Measurements from ENCODE around the gene RASGRF2. TPM values are rescaled to one million over a fixed set of nuclear protein-coding genes. Genes with fewer than 3 reads are reported as not detected.
A peak's percentile ranks its signal among the peaks of the same experiment; 100 is the strongest.

Gene RASGRF2
- total RNA-seq, 4 donors from 2014 or later, result 3.3 to 26.4 (median 12.3) TPM

DNA sequence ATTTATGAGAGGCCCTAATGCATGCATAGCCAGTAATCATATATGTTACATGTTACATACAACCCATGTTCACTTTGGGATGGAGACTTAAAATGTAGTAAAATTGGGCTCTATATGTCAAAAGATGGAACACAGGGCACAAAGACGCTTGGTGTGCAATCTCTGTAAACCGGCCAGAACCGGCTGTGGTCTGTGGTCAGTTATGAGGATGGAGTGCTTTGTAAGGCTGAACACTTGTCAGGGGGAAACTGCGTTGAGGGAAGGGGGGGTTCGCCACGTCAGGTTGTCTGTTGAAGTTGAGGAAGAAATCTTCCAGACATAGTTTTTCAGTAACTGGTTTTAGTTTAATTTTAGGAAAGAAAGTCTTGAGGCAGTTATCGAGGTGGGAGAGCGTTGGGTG, 270.3 kb downstream of the RASGRF2 start:
- Histone ChIP-seq H3K27ac (no peak overlapping the region), H3K4me1 (peaks cover 6 to 11% of the 10 kb centered on the region in 2 donors), H3K27me3 (no peaks in the 10 kb centered on the region), H3K4me3 (no peak overlapping the region), H3K9me3 (no peaks in the 10 kb centered on the region), H3K36me3 (no peaks in the 10 kb centered on the region)
- no peak for DNase-seq
- TF ChIP-seq POLR2A (IDR thresholded peaks at IDR 0.05), result no peak
- TF ChIP-seq, protein P1, sequence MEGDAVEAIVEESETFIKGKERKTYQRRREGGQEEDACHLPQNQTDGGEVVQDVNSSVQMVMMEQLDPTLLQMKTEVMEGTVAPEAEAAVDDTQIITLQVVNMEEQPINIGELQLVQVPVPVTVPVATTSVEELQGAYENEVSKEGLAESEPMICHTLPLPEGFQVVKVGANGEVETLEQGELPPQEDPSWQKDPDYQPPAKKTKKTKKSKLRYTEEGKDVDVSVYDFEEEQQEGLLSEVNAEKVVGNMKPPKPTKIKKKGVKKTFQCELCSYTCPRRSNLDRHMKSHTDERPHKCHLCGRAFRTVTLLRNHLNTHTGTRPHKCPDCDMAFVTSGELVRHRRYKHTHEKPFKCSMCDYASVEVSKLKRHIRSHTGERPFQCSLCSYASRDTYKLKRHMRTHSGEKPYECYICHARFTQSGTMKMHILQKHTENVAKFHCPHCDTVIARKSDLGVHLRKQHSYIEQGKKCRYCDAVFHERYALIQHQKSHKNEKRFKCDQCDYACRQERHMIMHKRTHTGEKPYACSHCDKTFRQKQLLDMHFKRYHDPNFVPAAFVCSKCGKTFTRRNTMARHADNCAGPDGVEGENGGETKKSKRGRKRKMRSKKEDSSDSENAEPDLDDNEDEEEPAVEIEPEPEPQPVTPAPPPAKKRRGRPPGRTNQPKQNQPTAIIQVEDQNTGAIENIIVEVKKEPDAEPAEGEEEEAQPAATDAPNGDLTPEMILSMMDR (IDR thresholded peaks at IDR 0.05), result no peak
- intact Hi-C loops (cut with DNase I; ENCODE audit: low total_unique reads), result no loop called here

DNA sequence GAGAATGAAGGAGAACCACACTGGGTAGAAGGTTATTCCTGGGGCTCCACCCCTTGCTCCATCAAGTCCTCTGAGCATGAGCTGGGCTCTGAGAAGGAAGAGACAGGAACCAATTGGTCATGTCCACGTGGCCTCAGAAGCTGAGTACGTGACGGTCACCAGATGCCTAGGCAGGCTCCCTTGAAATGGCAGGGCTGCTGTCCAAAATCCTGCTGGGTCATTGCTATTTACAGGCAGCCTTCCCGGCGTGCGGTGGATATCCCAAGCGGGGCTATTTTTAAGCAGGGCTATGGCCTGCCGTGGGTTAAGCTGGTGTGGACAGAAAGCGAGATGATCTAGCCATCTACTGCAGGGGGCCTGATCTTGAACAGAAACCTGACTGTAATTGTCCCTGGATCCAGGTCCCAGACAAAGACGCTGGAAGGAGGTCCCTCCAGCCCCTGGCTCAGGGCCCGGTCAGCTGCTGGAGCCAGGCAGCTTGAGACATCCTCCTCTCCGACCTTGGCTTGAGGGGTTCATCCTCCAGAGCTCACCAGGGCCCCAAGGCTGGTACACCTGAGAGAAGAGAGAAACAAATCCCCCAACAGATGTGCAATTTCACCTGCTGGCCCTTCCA, 272.4 kb downstream of the RASGRF2 start:
- H3K9me3 ChIP-seq, result no peaks in the 10 kb centered on the region
- peak; percentile 57 to 66 for DNase-seq
- H3K27me3 ChIP-seq, result no peaks in the 10 kb centered on the region
- H3K4me3 ChIP-seq, result peak overlapping the region; percentile 29 to 36
- intact Hi-C loops (cut with DNase I; ENCODE audit: low total_unique reads), result no loop called here
- H3K36me3 ChIP-seq, result no peaks in the 10 kb centered on the region
- H3K27ac ChIP-seq, result peak overlapping the region; percentile 73 to 76
- peaks cover 11 to 12% of the 10 kb centered on the region in 2 donors for H3K4me1 ChIP-seq
- no peak for TF ChIP-seq POLR2A (IDR thresholded peaks at IDR 0.05)
- TF ChIP-seq, protein P1 (IDR thresholded peaks at IDR 0.05), result no peak

DNA sequence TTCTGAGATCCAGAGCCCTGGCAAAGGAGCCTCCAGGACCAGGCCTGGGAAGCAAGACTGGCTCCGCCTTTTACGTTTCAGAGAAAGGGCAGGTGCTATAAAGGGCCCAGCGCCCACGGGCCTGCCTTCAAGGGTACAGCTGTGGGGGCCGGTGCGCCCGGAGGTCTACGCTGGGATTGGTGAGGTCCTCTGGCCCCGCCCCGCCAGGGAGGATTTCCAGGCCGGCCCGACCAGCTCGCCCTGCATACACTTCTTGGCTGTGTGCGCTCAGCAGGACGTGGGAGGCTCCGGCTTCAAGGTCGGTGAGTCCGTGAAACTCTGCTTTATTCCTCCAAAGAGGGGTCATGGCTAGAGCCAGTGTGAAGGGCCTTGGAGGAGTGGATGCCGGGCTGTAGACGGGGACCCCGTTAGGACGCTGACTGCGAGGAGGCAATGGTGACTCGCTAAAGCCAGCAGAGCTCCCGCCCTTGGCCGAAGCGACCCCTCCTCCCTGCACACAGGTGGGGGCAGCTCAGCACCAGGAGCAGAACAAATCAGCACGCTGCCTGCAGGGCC, 273.0 kb downstream of the RASGRF2 start, which contains the start of gene CKMT2:
Gene CKMT2 (plus strand): TSS at position 243 of the 555 bp plus-strand sequence. CDS start 17,811 bp downstream, outside the sequence.
- Histone ChIP-seq H3K27me3 (no peaks in the 10 kb centered on the region), H3K27ac (peak within 1 kb of the TSS; percentile 73 to 76), H3K4me3 (peak within 1 kb of the TSS; percentile 29 to 36), H3K36me3 (no peaks in the 10 kb centered on the region), H3K9me3 (no peaks in the 10 kb centered on the region), H3K4me1 (peaks cover 11 to 12% of the 10 kb centered on the region in 2 donors)
- peak; percentile 76 to 81 for DNase-seq
- TF ChIP-seq, protein P1 (IDR thresholded peaks at IDR 0.05), result no peak
- TF ChIP-seq POLR2A (IDR thresholded peaks at IDR 0.05), result peak; percentile 17 to 34
- intact Hi-C loops (cut with DNase I; ENCODE audit: low total_unique reads), result no loop called here

DNA sequence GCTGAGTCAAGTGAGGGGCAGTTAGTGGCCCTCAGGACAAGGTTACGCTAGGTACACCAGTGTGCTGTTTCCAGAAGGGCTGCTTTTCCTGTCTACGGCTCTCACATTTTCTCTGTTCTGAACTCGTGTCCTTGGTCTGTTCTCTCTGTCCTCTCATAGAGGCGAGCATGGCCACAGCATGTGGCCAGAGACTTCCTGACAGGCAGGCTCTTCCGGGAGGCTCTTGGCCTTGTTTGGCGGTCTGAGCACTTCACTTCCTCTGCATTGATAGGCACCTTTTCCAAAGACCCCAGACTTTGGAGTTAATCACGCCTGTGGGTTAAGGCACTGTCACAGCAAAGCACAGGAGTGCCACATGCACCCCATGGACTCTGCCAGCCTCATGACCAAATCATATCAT, 274.1 kb downstream of the RASGRF2 start:
- no peak for DNase-seq
- TF ChIP-seq, protein P1 (IDR thresholded peaks at IDR 0.05), result no peak
- no peak for TF ChIP-seq POLR2A (IDR thresholded peaks at IDR 0.05)
- intact Hi-C loops (cut with DNase I; ENCODE audit: low total_unique reads), result no loop called here
- no peaks in the 10 kb centered on the region for H3K9me3 ChIP-seq
- H3K36me3 ChIP-seq, result no peaks in the 10 kb centered on the region
- no peaks in the 10 kb centered on the region for H3K27me3 ChIP-seq
- H3K27ac ChIP-seq, result peak overlapping the region; percentile 73 to 76
- H3K4me3 ChIP-seq, result no peak overlapping the region
- peaks cover 11 to 12% of the 10 kb centered on the region in 2 donors for H3K4me1 ChIP-seq

DNA sequence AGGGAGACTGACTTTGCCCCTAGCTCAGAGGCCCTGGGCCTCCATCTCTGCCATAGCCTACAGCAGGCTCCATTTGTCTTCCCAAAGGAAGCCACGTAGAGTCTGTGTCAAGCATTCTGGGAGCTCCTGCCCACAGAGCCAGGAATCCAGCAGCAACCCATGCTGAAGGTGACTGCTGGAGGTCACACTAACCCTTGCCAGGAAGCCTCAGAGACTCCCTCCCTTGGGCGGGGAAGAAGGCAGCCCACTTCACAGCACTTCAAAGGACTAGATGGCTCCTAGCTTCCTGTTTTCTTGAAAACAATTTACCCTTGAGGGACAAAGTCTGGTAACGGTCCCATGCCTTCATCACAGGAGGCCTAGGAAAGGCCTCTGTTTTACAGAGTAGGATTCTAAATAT, 274.6 kb downstream of the RASGRF2 start:
- Histone ChIP-seq H3K36me3 (no peaks in the 10 kb centered on the region), H3K4me3 (no peak overlapping the region), H3K9me3 (no peaks in the 10 kb centered on the region), H3K4me1 (peaks cover 11 to 12% of the 10 kb centered on the region in 2 donors), H3K27me3 (no peaks in the 10 kb centered on the region), H3K27ac (peak overlapping the region; percentile 73 to 76)
- intact Hi-C loops (cut with DNase I; ENCODE audit: low total_unique reads), result no loop called here
- DNase-seq, result no peak
- no peak for TF ChIP-seq POLR2A (IDR thresholded peaks at IDR 0.05)
- TF ChIP-seq, protein P1 (IDR thresholded peaks at IDR 0.05), result no peak

All from uterus (tissue), 4 donors.